ENCODE measurements around the gene TRMT10C.
"Not testable (repeated sequence)": the region's sequence is repeated elsewhere in the genome, so short reads cannot be mapped to it uniquely, and the experiment has no call there.

The TRMT10C gene

DNA sequence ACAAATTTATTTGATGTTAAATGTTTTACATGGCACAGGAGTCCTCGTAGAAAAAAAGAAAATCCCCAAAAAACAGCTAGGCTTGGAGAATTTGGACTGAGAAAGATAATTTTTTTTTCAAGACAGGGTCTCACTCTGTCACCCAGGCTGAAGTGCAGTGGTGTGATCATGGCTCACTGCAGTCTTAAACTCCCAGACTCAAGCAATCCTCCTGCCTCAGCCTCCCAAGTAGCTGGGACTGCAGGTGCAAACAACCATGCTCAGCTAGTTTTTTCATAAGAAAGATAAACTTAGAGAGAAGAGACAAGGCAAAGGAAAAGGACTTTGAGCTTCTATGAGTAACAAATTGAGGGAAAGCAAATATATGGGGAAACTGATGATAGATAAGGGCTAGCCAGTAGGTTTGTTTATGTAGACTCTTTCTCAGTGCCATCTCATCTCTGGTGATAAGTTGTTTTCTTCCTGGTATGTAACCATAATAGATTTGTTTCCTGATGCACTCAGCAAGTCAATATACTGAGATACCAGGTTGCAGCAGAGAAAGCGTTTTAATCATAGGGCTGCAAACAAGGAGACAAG lies 13.1 kb upstream of the TRMT10C start:
- in situ Hi-C loops (cut with HindIII; ENCODE audit: low sequenced_read_pairs): no loop called here
- H3K4me3 ChIP-seq (ENCODE audit: low read depth, low read length): no peak overlapping the region

DNA sequence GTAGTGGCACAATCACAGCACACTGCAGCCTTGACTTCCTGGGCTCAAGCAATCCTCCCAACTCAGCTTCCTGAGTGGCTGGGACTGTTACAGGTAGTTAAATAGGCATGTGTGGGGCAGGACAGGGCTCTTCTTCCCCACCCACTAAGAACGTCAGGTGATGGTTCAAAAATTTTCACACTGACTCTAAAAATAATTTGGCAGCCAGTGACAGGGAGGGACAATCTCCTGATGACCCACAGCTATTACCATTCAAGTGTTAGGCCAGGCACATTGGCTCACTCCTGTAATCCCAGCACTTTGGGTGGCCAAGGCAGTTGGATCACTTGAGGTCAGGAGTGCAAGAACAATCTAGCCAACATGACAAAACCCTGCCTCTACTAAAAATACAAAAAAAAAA lies 12.2 kb upstream of the TRMT10C start:
- TF ChIP-seq, protein P1, sequence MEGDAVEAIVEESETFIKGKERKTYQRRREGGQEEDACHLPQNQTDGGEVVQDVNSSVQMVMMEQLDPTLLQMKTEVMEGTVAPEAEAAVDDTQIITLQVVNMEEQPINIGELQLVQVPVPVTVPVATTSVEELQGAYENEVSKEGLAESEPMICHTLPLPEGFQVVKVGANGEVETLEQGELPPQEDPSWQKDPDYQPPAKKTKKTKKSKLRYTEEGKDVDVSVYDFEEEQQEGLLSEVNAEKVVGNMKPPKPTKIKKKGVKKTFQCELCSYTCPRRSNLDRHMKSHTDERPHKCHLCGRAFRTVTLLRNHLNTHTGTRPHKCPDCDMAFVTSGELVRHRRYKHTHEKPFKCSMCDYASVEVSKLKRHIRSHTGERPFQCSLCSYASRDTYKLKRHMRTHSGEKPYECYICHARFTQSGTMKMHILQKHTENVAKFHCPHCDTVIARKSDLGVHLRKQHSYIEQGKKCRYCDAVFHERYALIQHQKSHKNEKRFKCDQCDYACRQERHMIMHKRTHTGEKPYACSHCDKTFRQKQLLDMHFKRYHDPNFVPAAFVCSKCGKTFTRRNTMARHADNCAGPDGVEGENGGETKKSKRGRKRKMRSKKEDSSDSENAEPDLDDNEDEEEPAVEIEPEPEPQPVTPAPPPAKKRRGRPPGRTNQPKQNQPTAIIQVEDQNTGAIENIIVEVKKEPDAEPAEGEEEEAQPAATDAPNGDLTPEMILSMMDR (IDR thresholded peaks at IDR 0.05; ENCODE audit: low read depth, low read length): no peak
- in situ Hi-C loops (cut with HindIII; ENCODE audit: low sequenced_read_pairs): no loop called here
- no peak for DNase-seq (ENCODE audit: low read depth, low spot score)
- H3K4me3 ChIP-seq (ENCODE audit: low read depth, low read length): no peak overlapping the region

More for the DNA sequence above, 13.1 kb upstream of the TRMT10C start:
- TF ChIP-seq, protein P1 (IDR thresholded peaks at IDR 0.05; ENCODE audit: low read depth, low read length): no peak
- DNase-seq (ENCODE audit: low read depth, low spot score): no peak

DNA sequence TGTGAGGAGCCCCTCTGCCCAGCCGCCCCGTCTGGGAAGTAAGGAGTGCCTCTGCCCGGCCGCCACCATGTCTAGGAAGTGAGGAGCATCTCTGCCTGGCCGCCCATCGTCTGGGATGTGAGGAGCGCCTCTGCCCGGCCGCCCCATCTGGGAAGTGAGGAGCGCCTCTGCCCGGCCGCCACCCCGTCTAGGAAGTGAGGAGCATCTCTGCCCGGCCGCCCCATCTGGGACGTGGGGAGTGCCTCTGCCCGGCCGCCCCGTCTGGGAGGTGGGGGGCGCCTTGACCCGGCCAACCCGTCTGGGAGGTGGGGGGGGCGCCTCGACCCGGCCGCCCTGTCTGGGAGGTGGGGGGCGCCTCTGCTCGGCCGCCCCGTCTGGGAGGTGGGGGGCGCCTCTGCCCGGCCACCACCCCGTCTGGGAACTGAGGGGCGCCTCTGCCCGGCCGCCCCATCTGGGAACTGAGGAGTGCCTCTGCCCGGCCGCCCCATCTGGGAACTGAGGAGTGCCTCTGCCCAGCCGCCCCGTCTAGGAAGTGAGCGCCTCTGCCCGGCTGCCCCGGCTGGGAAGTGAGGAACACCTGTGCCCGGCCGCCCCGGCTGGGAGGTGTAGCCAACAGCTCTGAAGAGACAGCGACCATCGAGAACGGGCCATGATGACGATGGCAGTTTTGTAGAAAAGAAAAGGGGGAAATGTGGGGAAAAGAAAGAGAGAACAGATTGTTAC lies 10.1 kb upstream of the TRMT10C start:
- in situ Hi-C loops (cut with HindIII; ENCODE audit: low sequenced_read_pairs); DNase-seq (ENCODE audit: low read depth, low spot score); H3K4me3 ChIP-seq (ENCODE audit: low read depth, low read length): not testable (repeated sequence)

DNA sequence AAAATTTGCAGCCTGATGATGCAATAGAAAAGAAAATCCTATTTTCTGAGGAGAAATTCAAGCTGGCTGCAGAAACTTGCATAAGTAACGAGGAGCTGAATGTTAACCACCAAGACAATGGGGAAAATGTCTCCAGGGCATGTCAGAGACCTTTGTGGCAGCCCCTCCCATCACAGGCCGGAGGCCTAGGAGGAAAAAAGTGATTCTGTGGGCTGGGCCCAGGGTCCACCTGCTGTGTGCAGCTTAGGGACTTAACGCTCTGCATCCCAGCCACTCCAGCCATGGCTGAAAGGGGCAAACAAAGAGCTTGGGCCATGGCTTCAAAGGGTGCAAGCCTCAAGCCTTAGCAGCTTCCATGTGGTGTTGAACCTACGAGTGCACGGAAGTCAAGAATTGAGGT lies 8.3 kb upstream of the TRMT10C start:
- in situ Hi-C loops (cut with HindIII; ENCODE audit: low sequenced_read_pairs); H3K4me3 ChIP-seq (ENCODE audit: low read depth, low read length); DNase-seq (ENCODE audit: low read depth, low spot score): not testable (repeated sequence)

DNA sequence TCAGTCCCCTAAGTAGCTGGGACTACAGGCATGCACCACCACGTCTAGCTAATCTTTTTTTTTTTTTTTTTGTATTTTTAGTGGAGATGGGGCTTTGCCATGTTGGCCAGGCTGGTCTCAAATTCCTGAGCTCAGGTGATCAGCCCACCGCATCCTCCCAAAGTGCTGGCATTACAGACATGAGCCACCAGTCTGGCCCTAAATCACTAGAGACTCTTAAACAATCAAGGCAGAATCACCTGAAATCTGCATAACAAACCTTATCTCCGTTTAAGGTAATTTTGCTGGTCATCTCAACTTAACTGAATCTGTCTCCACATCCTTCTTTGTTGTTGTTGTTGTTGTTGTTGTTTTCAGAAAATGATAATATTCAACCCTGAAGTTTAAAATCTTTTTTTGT lies 5.6 kb upstream of the TRMT10C start:
- no peak overlapping the region for H3K4me3 ChIP-seq (ENCODE audit: low read depth, low read length)
- in situ Hi-C loops (cut with HindIII; ENCODE audit: low sequenced_read_pairs): no loop called here
- DNase-seq (ENCODE audit: low read depth, low spot score): no peak
- TF ChIP-seq, protein P1 (IDR thresholded peaks at IDR 0.05; ENCODE audit: low read depth, low read length): no peak

DNA sequence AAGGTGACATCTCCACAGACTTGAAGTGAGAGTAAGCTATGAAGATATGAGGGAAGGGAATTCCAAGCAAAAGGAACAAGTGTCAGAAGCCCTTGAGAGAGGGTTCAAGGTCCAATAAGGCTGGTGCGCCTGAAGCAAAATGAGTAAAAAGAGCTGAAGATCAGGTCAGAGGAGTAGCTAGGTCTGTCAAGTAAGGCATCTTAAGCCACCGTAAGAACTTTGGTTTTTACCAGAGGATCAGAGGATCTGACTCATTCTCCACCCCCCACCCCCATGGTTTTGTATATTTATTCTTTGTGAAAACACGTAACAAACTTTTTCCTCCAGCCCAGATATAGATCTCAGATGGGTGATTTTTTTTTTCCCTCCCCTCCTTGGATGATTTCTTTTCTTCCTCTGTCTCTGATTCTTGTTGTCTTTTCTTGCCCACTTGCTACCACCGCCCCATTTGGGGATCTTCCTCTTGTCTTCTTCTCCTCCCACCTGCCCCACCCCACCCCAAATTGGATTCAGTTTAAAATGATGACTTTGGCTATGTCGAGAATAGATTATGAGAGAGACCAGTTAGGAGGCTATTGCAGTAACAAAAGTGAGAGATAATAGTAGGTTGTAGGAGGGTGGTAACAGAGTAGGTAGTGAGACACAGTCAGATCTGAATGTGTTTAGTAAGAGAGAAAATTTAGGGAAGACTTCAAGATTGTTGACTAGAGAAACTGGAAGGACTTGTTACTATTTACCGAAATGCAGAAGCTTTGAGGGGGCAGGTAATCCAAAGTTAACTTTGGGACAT lies 6.1 kb downstream of the TRMT10C start:
- peak; percentile 71 for DNase-seq (ENCODE audit: low read depth, low spot score)
- in situ Hi-C loops (cut with HindIII; ENCODE audit: low sequenced_read_pairs): no loop called here
- TF ChIP-seq, protein P1 (IDR thresholded peaks at IDR 0.05; ENCODE audit: low read depth, low read length): no peak
- H3K4me3 ChIP-seq (ENCODE audit: low read depth, low read length): no peak overlapping the region

DNA sequence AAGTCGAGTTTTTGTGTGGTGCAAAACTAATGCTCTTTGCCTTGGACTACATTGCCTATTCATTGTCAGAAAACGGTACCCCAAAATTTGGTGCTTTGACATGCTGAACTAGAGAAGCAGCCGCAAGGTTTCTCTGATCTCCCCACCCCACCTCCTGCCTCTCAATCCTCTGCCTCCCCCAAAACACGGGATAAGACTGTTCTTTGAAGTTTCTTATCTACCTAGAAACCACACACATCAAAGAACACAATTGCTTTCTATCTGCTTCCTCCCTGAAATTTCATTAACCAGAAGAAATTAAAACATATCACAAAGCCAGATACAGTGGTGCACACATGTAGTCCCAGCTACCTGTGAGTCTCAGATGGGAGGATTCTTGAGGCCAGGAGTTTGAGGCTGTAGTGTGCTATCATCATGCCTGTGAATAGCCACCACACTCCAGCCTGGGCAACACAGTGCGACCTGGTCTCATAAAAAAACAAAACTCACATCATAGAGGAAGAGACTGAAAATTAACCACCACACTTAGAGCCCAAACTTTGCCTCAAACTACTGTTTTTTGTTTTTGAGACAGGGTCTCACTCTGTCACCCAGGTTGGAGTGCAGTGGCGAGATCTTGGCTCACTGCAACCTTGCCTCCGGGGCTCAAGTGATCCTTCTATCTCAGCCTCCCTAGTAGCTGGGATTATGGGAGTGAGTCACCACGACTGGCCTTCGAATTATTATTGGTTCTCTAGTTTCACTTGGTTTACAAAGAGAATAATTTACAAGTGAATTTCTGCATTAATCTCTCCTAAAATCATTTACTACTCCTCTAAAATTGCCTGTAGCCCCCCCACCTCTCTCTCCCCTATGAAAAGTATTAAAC lies 9.6 kb downstream of the TRMT10C start:
- TF ChIP-seq, protein P1 (IDR thresholded peaks at IDR 0.05; ENCODE audit: low read depth, low read length): no peak
- in situ Hi-C loops (cut with HindIII; ENCODE audit: low sequenced_read_pairs): no loop called here
- no peak for DNase-seq (ENCODE audit: low read depth, low spot score)
- H3K4me3 ChIP-seq (ENCODE audit: low read depth, low read length): no peak overlapping the region
